ENCODE data around the gene ZCCHC7.

DNA sequence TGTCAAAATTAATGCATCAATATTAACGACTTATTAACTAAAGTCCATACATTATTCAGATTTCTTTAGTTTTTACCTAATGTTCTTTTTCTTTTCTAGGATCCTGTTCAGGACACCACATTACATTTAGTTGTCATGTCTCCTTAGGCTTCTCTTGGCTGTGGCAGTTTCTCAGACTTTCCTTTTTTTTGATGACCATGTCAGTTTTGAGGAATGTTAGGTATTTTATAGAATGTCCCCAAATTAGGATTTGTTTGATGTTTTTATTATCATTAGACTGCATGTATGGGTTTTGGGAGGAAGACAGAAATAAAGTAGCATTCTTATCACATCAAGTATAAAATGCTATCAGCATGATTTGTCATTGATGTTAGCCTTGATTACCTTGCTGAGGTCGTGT, 32.0 kb downstream of the ZCCHC7 start:
- TF ChIP-seq CTCF (IDR thresholded peaks at IDR 0.05) = no peak
- no peak for TF ChIP-seq POLR2A (IDR thresholded peaks at IDR 0.05)
